Neuronal stem cell (in vitro differentiated cells): Measurements from ENCODE around the gene HDAC6.

Experiments used
- DNase-seq: peaks from one replicate; pipeline ENCODE4 v3.0.0-alpha.2; 2013; ENCODE audit warnings: low spot score
- H2AFZ ChIP-seq: one replicate; pipeline ENCODE4 v1.6.1; 2013; ENCODE audit warnings: mild to moderate bottlenecking, low read length, inconsistent platforms
- H2AK5ac ChIP-seq: 2 replicates; pipeline ENCODE4 v1.6.1; 2013; ENCODE audit warnings: low read depth, mild to moderate bottlenecking, inconsistent platforms, low read length, moderate library complexity, mixed read lengths
- H2BK120ac ChIP-seq: 2 replicates; pipeline ENCODE4 v1.6.1; 2013; ENCODE audit warnings: low read depth, mild to moderate bottlenecking, inconsistent platforms, low read length, moderate library complexity, mixed read lengths
- H2BK12ac ChIP-seq: one replicate; pipeline ENCODE4 v1.6.1; 2013; ENCODE audit warnings: low read length, inconsistent platforms
- H2BK15ac ChIP-seq: 2 replicates; pipeline ENCODE4 v1.6.1; 2013; ENCODE audit warnings: mild to moderate bottlenecking, low read length, inconsistent platforms, mixed read lengths
- H2BK5ac ChIP-seq: one replicate; pipeline ENCODE4 v1.6.1; 2013; ENCODE audit warnings: inconsistent platforms, mild to moderate bottlenecking, low read length, moderate library complexity
- H3K14ac ChIP-seq: one replicate; pipeline ENCODE4 v1.6.1; 2013; ENCODE audit warnings: low read length, inconsistent platforms
- H3K18ac ChIP-seq: 2 replicates; pipeline ENCODE4 v1.6.1; 2013; ENCODE audit warnings: low read length, inconsistent platforms
- H3K23ac ChIP-seq: 2 replicates; pipeline ENCODE4 v1.6.1; 2013; ENCODE audit warnings: low read depth, mild to moderate bottlenecking, mixed read lengths, low read length, inconsistent platforms; ENCODE audit not compliant: poor library complexity
- H3K27ac ChIP-seq: replicated peaks from 3 replicates; pipeline ENCODE4 v1.5.1; 2013; ENCODE audit warnings: low read length, inconsistent platforms
- H3K27me3 ChIP-seq, 3 experiments: 2 replicates each; pipeline ENCODE4 v1.6.1; 2013; ENCODE audit warnings: low read length in 3 of 3, mild to moderate bottlenecking in 2 of 3, inconsistent platforms in 1 of 3, low read depth in 1 of 3, mixed read lengths in 1 of 3, moderate library complexity in 1 of 3; ENCODE audit not compliant: control insufficient read depth in 3 of 3, insufficient read depth in 3 of 3
- H3K36me3 ChIP-seq, 2 donors: replicated peaks in 1 of 2; 2 replicates each; pipeline ENCODE4 v1.6.1; 2013; ENCODE audit warnings: low read length in 2 of 2; ENCODE audit not compliant: control insufficient read depth in 2 of 2, insufficient read depth in 2 of 2
- H3K4ac ChIP-seq: 2 replicates; pipeline ENCODE4 v1.6.1; 2013; ENCODE audit warnings: inconsistent platforms, mild to moderate bottlenecking, low read length, moderate library complexity
- H3K4me1 ChIP-seq, 2 donors: 1 replicate in 1 of 2; 2 replicates in 1 of 2; pipeline ENCODE4 v1.6.1; 2013; ENCODE audit warnings: low read length in 2 of 2, low read depth in 1 of 2; ENCODE audit not compliant: control insufficient read depth in 2 of 2, insufficient read depth in 1 of 2
- H3K4me2 ChIP-seq: one replicate; pipeline ENCODE4 v1.6.1; 2013; ENCODE audit warnings: mild to moderate bottlenecking, low read length, inconsistent platforms; ENCODE audit not compliant: insufficient read depth, poor library complexity, severe bottlenecking
- H3K4me3 ChIP-seq, 2 donors: 2 replicates each; pipeline ENCODE4 v1.5.1; 2013; ENCODE audit warnings: low read length in 2 of 2, mild to moderate bottlenecking in 2 of 2, inconsistent platforms in 1 of 2, moderate library complexity in 1 of 2
- H3K79me1 ChIP-seq: one replicate; pipeline ENCODE4 v1.6.1; 2013; ENCODE audit warnings: low read depth, mild to moderate bottlenecking, inconsistent platforms, low read length, moderate library complexity
- H3K9ac ChIP-seq: one replicate; pipeline ENCODE4 v1.6.1; 2013; ENCODE audit warnings: mild to moderate bottlenecking, low read depth, low read length, inconsistent platforms; ENCODE audit not compliant: poor library complexity
- H3K9me3 ChIP-seq, 2 donors: replicated peaks in 1 of 2; 2 replicates each; pipeline versions ENCODE3 to v1.6.1; 2013; ENCODE audit warnings: low read length in 2 of 2, mild to moderate bottlenecking in 2 of 2, inconsistent platforms in 1 of 2, low read depth in 1 of 2, mixed read lengths in 1 of 2, moderate library complexity in 1 of 2; ENCODE audit not compliant: control insufficient read depth in 2 of 2, insufficient read depth in 1 of 2
- H4K8ac ChIP-seq: one replicate; pipeline ENCODE4 v1.6.1; 2013; ENCODE audit warnings: low read depth, mild to moderate bottlenecking, inconsistent platforms, low read length, moderate library complexity
- H4K91ac ChIP-seq: one replicate; pipeline ENCODE4 v1.6.1; 2013; ENCODE audit warnings: low read length, low read depth, mild to moderate bottlenecking, inconsistent platforms; ENCODE audit not compliant: poor library complexity
- WGBS, 2 donors: extraction: QIAGEN DNeasy Blood & Tissue Kit; methylation state at CpG; one replicate each; pipeline ENCODE4 v1.1.7; 2013; ENCODE audit warnings: missing lambda C conversion rate in 2 of 2, mixed read lengths in 1 of 2; ENCODE audit not compliant: insufficient read length in 2 of 2, insufficient replicate concordance in 1 of 2; ENCODE audit errors: extremely low coverage in 2 of 2; 5-methylcytosine and 5-hydroxymethylcytosine counted together

Gene HDAC6

GRCh38 chrX:48824066-48824465 lies 22.2 kb downstream of the HDAC6 start:
- no peak for DNase-seq
- Histone ChIP-seq H3K4me3 (no peak overlapping the region), H3K18ac (no peak overlapping the region), H3K27me3 (peaks cover 0 to 8% (median 0%) of the 10 kb centered on the region in 3 experiments), H3K14ac (no peak overlapping the region), H3K4me1 (no peaks in the 10 kb centered on the region), H3K4me2 (no peak overlapping the region), H3K36me3 (peaks cover 14 to 56% of the 10 kb centered on the region in 2 donors), H3K27ac (no peak overlapping the region), H2AK5ac (no peak overlapping the region), H2BK12ac (no peak overlapping the region), H2AFZ (no peak overlapping the region), H4K8ac (no peak overlapping the region), H3K23ac (no peak overlapping the region), H3K9me3 (peaks cover 0 to 2% of the 10 kb centered on the region in 2 donors), H3K9ac (peak overlapping the region; percentile 4), H2BK15ac (no peak overlapping the region), H3K4ac (no peak overlapping the region), H3K79me1 (no peaks in the 10 kb centered on the region), H2BK5ac (no peak overlapping the region), H2BK120ac (no peak overlapping the region), H4K91ac (no peak overlapping the region)
- no CpG with 5 or more reads among the region's 8 CpGs for WGBS, 2 donors

- Histone ChIP-seq H3K79me1 (no peaks in the 10 kb centered on the region), H4K91ac (no peak within 1 kb of the TSS), H3K4me1 (no peaks in the 10 kb centered on the region), H3K4me3 (no peak within 1 kb of the TSS), H2BK120ac (no peak within 1 kb of the TSS), H2BK5ac (no peak within 1 kb of the TSS), H3K4ac (no peak within 1 kb of the TSS), H2BK12ac (no peak within 1 kb of the TSS), H3K27ac (no peak within 1 kb of the TSS), H3K27me3 (peaks cover 0 to 27% (median 2%) of the 10 kb centered on the region in 3 experiments), H2BK15ac (no peak within 1 kb of the TSS), H2AFZ (no peak within 1 kb of the TSS), H4K8ac (no peak within 1 kb of the TSS), H2AK5ac (no peak within 1 kb of the TSS), H3K9ac (no peak within 1 kb of the TSS), H3K23ac (no peak within 1 kb of the TSS), H3K9me3 (peaks cover 0 to 2% of the 10 kb centered on the region in 2 donors), H3K18ac (no peak within 1 kb of the TSS), H3K4me2 (no peak within 1 kb of the TSS), H3K14ac (no peak within 1 kb of the TSS), H3K36me3 (peaks cover 9 to 42% of the 10 kb centered on the region in 2 donors)
- DNase-seq, result no peak
- no CpG with 5 or more reads among the region's 67 CpGs for WGBS, 2 donors
Observed at GRCh38 chrX:48826135-48826875, 24.4 kb downstream of the HDAC6 start, which contains the start of gene ERAS. ERAS (plus strand) TSS chrX:48826513; CDS start chrX:48829124, 2,611 bp downstream.

GRCh38 chrX:48826876-48827653 lies 25.2 kb downstream of the HDAC6 start:
- H3K36me3 ChIP-seq, result peaks cover 9 to 37% of the 10 kb centered on the region in 2 donors
- no peak overlapping the region for H4K91ac ChIP-seq
- no peaks in the 10 kb centered on the region for H3K79me1 ChIP-seq
- H3K4me2 ChIP-seq, result no peak overlapping the region
- H2BK5ac ChIP-seq, result no peak overlapping the region
- WGBS, 2 donors, result no CpG with 5 or more reads among the region's 73 CpGs
- H2AFZ ChIP-seq, result no peak overlapping the region
- no peak overlapping the region for H3K4me3 ChIP-seq
- no peak overlapping the region for H3K14ac ChIP-seq
- H3K9ac ChIP-seq, result no peak overlapping the region
- H3K4me1 ChIP-seq, result no peaks in the 10 kb centered on the region
- DNase-seq, result no peak
- H2BK12ac ChIP-seq, result no peak overlapping the region
- no peak overlapping the region for H3K18ac ChIP-seq
- no peak overlapping the region for H4K8ac ChIP-seq
- no peak overlapping the region for H2BK15ac ChIP-seq
- no peak overlapping the region for H3K27ac ChIP-seq
- peaks cover 0 to 34% (median 3%) of the 10 kb centered on the region in 3 experiments for H3K27me3 ChIP-seq
- H3K23ac ChIP-seq, result no peak overlapping the region
- no peak overlapping the region for H2AK5ac ChIP-seq
- H2BK120ac ChIP-seq, result no peak overlapping the region
- no peak overlapping the region for H3K4ac ChIP-seq
- peaks cover 0 to 2% of the 10 kb centered on the region in 2 donors for H3K9me3 ChIP-seq

GRCh38 chrX:48827654-48827968 lies 25.7 kb downstream of the HDAC6 start:
- DNase-seq, result no peak
- Histone ChIP-seq H3K4ac (no peak overlapping the region), H3K79me1 (no peaks in the 10 kb centered on the region), H3K14ac (no peak overlapping the region), H3K9me3 (peaks cover 0 to 2% of the 10 kb centered on the region in 2 donors), H3K27me3 (peaks cover 0 to 38% (median 3%) of the 10 kb centered on the region in 3 experiments), H4K91ac (no peak overlapping the region), H3K9ac (no peak overlapping the region), H3K27ac (no peak overlapping the region), H3K4me1 (no peaks in the 10 kb centered on the region), H2BK12ac (no peak overlapping the region), H2AFZ (no peak overlapping the region), H2AK5ac (no peak overlapping the region), H3K36me3 (peaks cover 9 to 32% of the 10 kb centered on the region in 2 donors), H4K8ac (no peak overlapping the region), H2BK120ac (no peak overlapping the region), H3K4me2 (no peak overlapping the region), H3K18ac (no peak overlapping the region), H3K4me3 (no peak overlapping the region), H2BK5ac (no peak overlapping the region), H2BK15ac (no peak overlapping the region), H3K23ac (no peak overlapping the region)
- WGBS, 2 donors, result no CpG with 5 or more reads among the region's 4 CpGs
